IMR-90 (cell line): ENCODE data around the gene IL1B. TPM values are rescaled to one million over a fixed set of nuclear protein-coding genes. Genes with fewer than 3 reads are reported as not detected.

ENCODE experiments used
- ATAC-seq: fragments of 200-7000 bp; cut with Tn5 transposase; 2 replicates; pipeline ENCODE4 v1.9.1; 2020; ENCODE audit warnings: low read depth, mild to moderate bottlenecking, moderate library complexity
- BruUV-seq: library from RNA; stranded (reverse); fragments of 400-500 nt; replicated peaks from 2 replicates; lab custom pipeline; 2021; lab: Mats Ljungman, UMichigan
- CTCF ChIA-PET: fragments of 300-600 bp; formaldehyde crosslinking; extraction: SDS; loops from one replicate; lab custom pipeline; 2021; ENCODE audit warnings: antibody characterized with exemption; lab: Yijun Ruan, JAX
- POLR2A ChIA-PET: fragments of 300-600 bp; sonication (Branson Sonifier 250); formaldehyde crosslinking; loops from one replicate; lab custom pipeline; 2022; ENCODE audit warnings: antibody characterized with exemption; ENCODE audit not compliant: unreplicated experiment; lab: Charles Lee
- DNase-seq: peaks from one replicate; pipeline ENCODE4 v3.0.0; 2013
- H2AFZ ChIP-seq: replicated peaks from 2 replicates; pipeline ENCODE3; 2013; ENCODE audit warnings: low read length, mild to moderate bottlenecking; ENCODE audit not compliant: poor library complexity
- H2AK5ac ChIP-seq: 2 replicates; pipeline ENCODE4 v1.6.1; 2013; ENCODE audit warnings: low read depth, low read length, inconsistent platforms
- H2AK9ac ChIP-seq: replicated peaks from 2 replicates; pipeline ENCODE3; 2013; ENCODE audit warnings: mild to moderate bottlenecking, low read depth, low read length, moderate library complexity; ENCODE audit not compliant: poor library complexity
- H2BK120ac ChIP-seq: 2 replicates; pipeline ENCODE4 v1.6.1; 2013; ENCODE audit warnings: low read depth, low read length, inconsistent platforms
- H2BK15ac ChIP-seq: 3 replicates; pipeline ENCODE4 v1.6.1; 2013; ENCODE audit warnings: low read depth, low read length, inconsistent platforms
- H2BK20ac ChIP-seq: 2 replicates; pipeline ENCODE4 v1.6.1; 2013; ENCODE audit warnings: low read depth, mild to moderate bottlenecking, inconsistent platforms, low read length, moderate library complexity
- H2BK5ac ChIP-seq: 2 replicates; pipeline ENCODE4 v1.6.1; 2013; ENCODE audit warnings: mild to moderate bottlenecking, low read depth, low read length, inconsistent platforms; ENCODE audit not compliant: poor library complexity, severe bottlenecking
- H3K14ac ChIP-seq: replicated peaks from 2 replicates; pipeline ENCODE4 v1.6.1; 2013; ENCODE audit warnings: low read depth, low read length, inconsistent platforms
- H3K18ac ChIP-seq: 2 replicates; pipeline ENCODE4 v1.6.1; 2013; ENCODE audit warnings: low read depth, low read length, control low read depth
- H3K23ac ChIP-seq: 2 replicates; pipeline ENCODE4 v1.6.1; 2013; ENCODE audit warnings: low read depth, low read length, inconsistent platforms
- H3K27ac ChIP-seq: 2 replicates; pipeline ENCODE4 v1.5.1; 2013; ENCODE audit warnings: mild to moderate bottlenecking, control low read depth, low read length; ENCODE audit not compliant: insufficient read depth
- H3K27me3 ChIP-seq: 2 replicates; pipeline ENCODE4 v1.6.1; 2013; ENCODE audit warnings: low read length; ENCODE audit not compliant: control insufficient read depth, insufficient read depth
- H3K36me3 ChIP-seq: 2 replicates; pipeline ENCODE4 v1.6.1; 2013; ENCODE audit warnings: low read length, mixed read lengths; ENCODE audit not compliant: control insufficient read depth, insufficient read depth
- H3K4ac ChIP-seq: 2 replicates; pipeline ENCODE4 v1.6.1; 2013; ENCODE audit warnings: low read depth, low read length, inconsistent platforms
- H3K4me1 ChIP-seq: 2 replicates; pipeline ENCODE4 v1.6.1; 2013; ENCODE audit warnings: low read length, mixed read lengths; ENCODE audit not compliant: control insufficient read depth, insufficient read depth
- H3K4me2 ChIP-seq: 2 replicates; pipeline ENCODE4 v1.6.1; 2013; ENCODE audit warnings: low read depth, mild to moderate bottlenecking, control low read depth, low read length, moderate library complexity
- H3K4me3 ChIP-seq: 2 replicates; pipeline ENCODE4 v1.5.1; 2013; ENCODE audit warnings: low read depth, mild to moderate bottlenecking, control low read depth, low read length, moderate library complexity; ENCODE audit not compliant: insufficient read depth
- H3K56ac ChIP-seq: 2 replicates; pipeline ENCODE4 v1.6.1; 2013; ENCODE audit warnings: low read length, inconsistent platforms; ENCODE audit not compliant: insufficient read depth; ENCODE audit errors: extremely low read depth
- H3K79me1 ChIP-seq, 2 experiments: 2 replicates each; pipeline ENCODE4 v1.6.1; 2013; ENCODE audit warnings: low read length in 2 of 2, inconsistent platforms in 1 of 2, low read depth in 1 of 2
- H3K9ac ChIP-seq: 2 replicates; pipeline ENCODE4 v1.6.1; 2013; ENCODE audit warnings: low read depth, low read length, control low read depth
- H3K9me1 ChIP-seq: 2 replicates; pipeline ENCODE4 v1.6.1; 2013; ENCODE audit warnings: low read length, inconsistent platforms; ENCODE audit not compliant: insufficient read depth
- H3K9me3 ChIP-seq: 2 replicates; pipeline ENCODE4 v1.6.1; 2013; ENCODE audit warnings: low read length; ENCODE audit not compliant: control insufficient read depth, insufficient read depth
- H4K20me1 ChIP-seq: 2 replicates; pipeline ENCODE4 v1.6.1; 2013; ENCODE audit warnings: low read length, inconsistent platforms; ENCODE audit not compliant: insufficient read depth
- H4K5ac ChIP-seq: 2 replicates; pipeline ENCODE4 v1.6.1; 2013; ENCODE audit warnings: mild to moderate bottlenecking, low read depth, low read length, control low read depth
- H4K8ac ChIP-seq, 2 experiments: 2 replicates each; pipeline ENCODE4 v1.6.1; 2013; ENCODE audit warnings: low read depth in 2 of 2, low read length in 2 of 2, control low read depth in 1 of 2, inconsistent platforms in 1 of 2
- H4K91ac ChIP-seq: 2 replicates; pipeline ENCODE4 v1.6.1; 2013; ENCODE audit warnings: low read depth, low read length, inconsistent platforms; ENCODE audit not compliant: insufficient read depth
- MAFK ChIP-seq: IDR thresholded peaks from 2 replicates; pipeline ENCODE4 v1.6.1; 2012; ENCODE audit warnings: low read depth, low read length, improper control_type of control experiment
- MXI1 ChIP-seq: IDR thresholded peaks from 2 replicates; pipeline ENCODE4 v1.6.1; 2012; ENCODE audit warnings: low read depth, mild to moderate bottlenecking, low read length, moderate library complexity, borderline replicate concordance
- SMC3 ChIP-seq: fragments of 150-350 bp; IDR thresholded peaks from 2 replicates; pipeline ENCODE4 v1.6.1; 2016; ENCODE audit warnings: low read depth, mild to moderate bottlenecking, antibody characterized with exemption, low read length, moderate library complexity
- WGBS, 2 experiments: methylation state at CpG; one replicate each; pipeline versions ENCODE4 v1.1.5 to v1.1.7; 2013; ENCODE audit warnings: missing lambda C conversion rate in 2 of 2; ENCODE audit not compliant: insufficient read length in 1 of 2; ENCODE audit errors: extremely low coverage in 2 of 2; 5-methylcytosine and 5-hydroxymethylcytosine counted together
- dilution Hi-C: fragments of 300-500 bp; cut with HindIII; formaldehyde crosslinking; loops from one replicate; pipeline ENCODE4 v1.14.3; 2018; ENCODE audit warnings: low sequenced_read_pairs; ENCODE audit not compliant: unreplicated experiment
- in situ Hi-C: fragments of 300-500 bp; cut with MboI; formaldehyde crosslinking; loops from 3 replicates; pipeline ENCODE4 v1.14.3; 2019; ENCODE audit warnings: low sequenced_read_pairs, inconsistent platforms, mixed read lengths
- intact Hi-C: fragments of 100-400 bp; cut with micrococcal nuclease; formaldehyde crosslinking; loops from 2 replicates; pipeline ENCODE4 v1.10.0; 2022
- polyA plus RNA-seq, 3 experiments: library from polyadenylated mRNA; depleted of rRNA; stranded (reverse); fragments of >200 nt; gene quantifications; 2 replicates each; pipeline ENCODE4 v1.2.3, GENCODE V29; 2012; ENCODE audit warnings: low replicate concordance in 1 of 3
- total RNA-seq: library from RNA; depleted of rRNA; stranded (reverse); fragments of >200 nt; gene quantifications from 2 replicates; pipeline ENCODE4 v1.2.3, GENCODE V29; 2012

The IL1B gene
- total and polyA plus RNA-seq, 2 of the 4 experiments (the other 2 are of a cell fraction), result 3.0 to 4.4 TPM

DNA sequence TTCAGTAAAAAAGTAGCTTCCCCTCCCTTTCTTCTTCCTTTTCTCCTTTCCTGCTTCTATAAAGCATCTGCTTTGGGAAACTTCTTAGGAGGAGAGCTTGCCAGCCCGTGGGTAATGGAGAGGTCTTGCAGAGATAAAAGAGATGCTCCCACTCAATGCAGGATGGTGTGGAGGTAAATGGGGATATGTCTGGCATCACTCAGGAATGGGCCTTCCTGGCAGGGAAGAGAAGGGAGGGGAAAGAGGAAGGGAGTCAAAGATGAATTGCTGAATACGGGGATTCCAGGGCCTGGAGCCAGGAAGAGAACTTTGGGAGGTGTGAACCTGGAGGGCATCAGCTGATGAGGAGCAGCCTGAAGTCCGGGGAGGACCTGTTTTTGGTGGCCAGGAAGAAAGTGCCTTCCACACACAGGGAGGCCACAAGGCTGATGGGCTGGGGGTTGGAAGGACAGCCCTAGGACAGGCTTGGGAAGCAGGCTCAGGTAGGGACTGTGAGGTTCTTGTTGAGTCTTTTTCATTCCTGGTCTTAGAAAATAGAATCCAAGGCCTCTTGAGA, 25.2 kb downstream of the IL1B start:
- H3K27me3 ChIP-seq, result no peaks in the 10 kb centered on the region
- peak overlapping the region; percentile 92 for H2AK5ac ChIP-seq
- in situ Hi-C loops (no loop called here), dilution Hi-C loops (no loop called here), intact Hi-C loops (no loop called here)
- no TSS peak for BruUV-seq
- H3K4me2 ChIP-seq, result no peak overlapping the region
- H4K5ac ChIP-seq, result peak overlapping the region; percentile 99
- peak overlapping the region; percentile 88 for H2BK20ac ChIP-seq
- peak overlapping the region; percentile 68 for H3K56ac ChIP-seq
- peak overlapping the region; percentile 81 for H2AK9ac ChIP-seq
- H3K9me1 ChIP-seq, result peaks cover 15% of the 10 kb centered on the region
- no peak overlapping the region for H3K9ac ChIP-seq
- H3K79me1 ChIP-seq, result peaks cover 4 to 9% of the 10 kb centered on the region in 2 experiments; a peak in 2 of 4 replicates
- ATAC-seq, result no peak
- POLR2A ChIA-PET, result no interaction called here
- no peak for DNase-seq
- peak overlapping the region; percentile 78 for H2AFZ ChIP-seq
- TF ChIP-seq SMC3 (no peak), MAFK (no peak), MXI1 (no peak)
- H3K23ac ChIP-seq, result peak overlapping the region; percentile 69
- no peaks in the 10 kb centered on the region for H4K20me1 ChIP-seq
- peak overlapping the region; percentile 95 for H3K4ac ChIP-seq
- no peaks in the 10 kb centered on the region for H3K36me3 ChIP-seq
- WGBS, 2 experiments, result 83% methylated on average over 1 of the region's 3 CpGs; no CpG with 5 or more reads in 1 of the 2 experiments
- peak overlapping the region; percentile 90 to 97 for H4K8ac ChIP-seq
- peak overlapping the region; percentile 80 for H3K14ac ChIP-seq
- peak overlapping the region; percentile 84 for H2BK15ac ChIP-seq
- no peak overlapping the region for H3K4me3 ChIP-seq
- peak overlapping the region; percentile 92 for H2BK120ac ChIP-seq
- peak overlapping the region; percentile 92 for H3K18ac ChIP-seq
- no peaks in the 10 kb centered on the region for H3K9me3 ChIP-seq
- H4K91ac ChIP-seq, result peak overlapping the region; percentile 95
- H3K27ac ChIP-seq, result peak overlapping the region; percentile 69
- peak overlapping the region; percentile 91 for H2BK5ac ChIP-seq
- CTCF ChIA-PET, result interaction anchor here (0.5 to 1.5 kb wide), 2 partner anchors 9 to 130 kb away, joined by 5 to 6 read pairs; no protein-coding TSS in a partner anchor
- peaks cover 18% of the 10 kb centered on the region for H3K4me1 ChIP-seq
